ENCODE data around the gene SHB.

DNA sequence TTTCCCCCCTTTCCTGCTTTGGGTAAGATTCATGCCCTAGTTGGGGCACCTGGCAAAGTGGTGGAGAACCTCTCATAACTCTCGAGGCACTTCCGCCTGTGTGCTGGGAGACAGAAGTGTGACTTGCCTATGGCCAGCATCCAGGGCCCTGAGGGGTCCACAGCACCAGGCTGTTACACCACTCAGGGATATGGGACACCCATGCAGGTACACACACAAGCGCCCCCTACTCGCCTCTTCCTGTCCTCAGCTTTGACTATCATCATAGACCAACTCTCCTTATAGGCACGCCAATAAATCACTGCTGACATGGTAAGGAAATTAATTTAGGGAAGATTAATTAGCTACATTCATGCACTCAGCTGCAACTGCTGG, 45.4 kb downstream of the SHB start:
- TF ChIP-seq, protein P1, sequence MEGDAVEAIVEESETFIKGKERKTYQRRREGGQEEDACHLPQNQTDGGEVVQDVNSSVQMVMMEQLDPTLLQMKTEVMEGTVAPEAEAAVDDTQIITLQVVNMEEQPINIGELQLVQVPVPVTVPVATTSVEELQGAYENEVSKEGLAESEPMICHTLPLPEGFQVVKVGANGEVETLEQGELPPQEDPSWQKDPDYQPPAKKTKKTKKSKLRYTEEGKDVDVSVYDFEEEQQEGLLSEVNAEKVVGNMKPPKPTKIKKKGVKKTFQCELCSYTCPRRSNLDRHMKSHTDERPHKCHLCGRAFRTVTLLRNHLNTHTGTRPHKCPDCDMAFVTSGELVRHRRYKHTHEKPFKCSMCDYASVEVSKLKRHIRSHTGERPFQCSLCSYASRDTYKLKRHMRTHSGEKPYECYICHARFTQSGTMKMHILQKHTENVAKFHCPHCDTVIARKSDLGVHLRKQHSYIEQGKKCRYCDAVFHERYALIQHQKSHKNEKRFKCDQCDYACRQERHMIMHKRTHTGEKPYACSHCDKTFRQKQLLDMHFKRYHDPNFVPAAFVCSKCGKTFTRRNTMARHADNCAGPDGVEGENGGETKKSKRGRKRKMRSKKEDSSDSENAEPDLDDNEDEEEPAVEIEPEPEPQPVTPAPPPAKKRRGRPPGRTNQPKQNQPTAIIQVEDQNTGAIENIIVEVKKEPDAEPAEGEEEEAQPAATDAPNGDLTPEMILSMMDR (conservative IDR thresholded peaks at IDR 0.05; ENCODE audit: low read depth, low read length) = no peak
- TF ChIP-seq EZH2 (IDR thresholded peaks at IDR 0.05; ENCODE audit: borderline replicate concordance, low read depth, low read length, poor library complexity, severe bottlenecking) = no peak

Data from A673 (cell line).